ENCODE measurements around the gene FDCSP.
"Not testable (repeated sequence)": the region's sequence is repeated elsewhere in the genome, so short reads cannot be mapped to it uniquely, and the experiment has no call there.

Gene FDCSP

GRCh38 chr4:70225824-70226223, at the start of gene FDCSP:
Gene FDCSP (plus strand): TSS chr4:70226124. CDS start chr4:70231195, 5,071 bp downstream.
- no peak for DNase-seq (ENCODE audit: low read depth in 1 of 2, low spot score in 1 of 2)

- no peak for DNase-seq (ENCODE audit: low read depth in 1 of 2, low spot score in 1 of 2)
Measured at GRCh38 chr4:70177090-70177489, 48.8 kb upstream of the FDCSP start.

GRCh38 chr4:70178075-70178660, 47.8 kb upstream of the FDCSP start:
- no peak for DNase-seq (ENCODE audit: low read depth in 1 of 2, low spot score in 1 of 2)

GRCh38 chr4:70179811-70180210, 46.1 kb upstream of the FDCSP start:
- DNase-seq (ENCODE audit: low read depth in 1 of 2, low spot score in 1 of 2): no peak

GRCh38 chr4:70181864-70182263, 44.1 kb upstream of the FDCSP start:
- DNase-seq (ENCODE audit: low read depth in 1 of 2, low spot score in 1 of 2): no peak

- DNase-seq (ENCODE audit: low read depth in 1 of 2, low spot score in 1 of 2): no peak
Measured at GRCh38 chr4:70182517-70183167, 43.3 kb upstream of the FDCSP start.

- no peak for DNase-seq (ENCODE audit: low read depth in 1 of 2, low spot score in 1 of 2)
Measured at GRCh38 chr4:70183168-70183939, 42.6 kb upstream of the FDCSP start.

GRCh38 chr4:70183940-70184246, 42.0 kb upstream of the FDCSP start:
- no peak for DNase-seq (ENCODE audit: low read depth in 1 of 2, low spot score in 1 of 2)

GRCh38 chr4:70187216-70187615, 38.7 kb upstream of the FDCSP start:
- DNase-seq (ENCODE audit: low read depth in 1 of 2, low spot score in 1 of 2): no peak

GRCh38 chr4:70190579-70190978, 35.3 kb upstream of the FDCSP start:
- no peak for DNase-seq (ENCODE audit: low read depth in 1 of 2, low spot score in 1 of 2)

GRCh38 chr4:70191647-70192046, 34.3 kb upstream of the FDCSP start:
- no peak for DNase-seq (ENCODE audit: low read depth in 1 of 2, low spot score in 1 of 2)

- DNase-seq (ENCODE audit: low read depth in 1 of 2, low spot score in 1 of 2): no peak
Measured at GRCh38 chr4:70192895-70193294, 33.0 kb upstream of the FDCSP start.

GRCh38 chr4:70195425-70195824, 30.5 kb upstream of the FDCSP start, which contains the start of gene ODAM:
Gene ODAM (plus strand): TSS chr4:70195725. CDS start chr4:70196544, 819 bp downstream.
- DNase-seq (ENCODE audit: low read depth in 1 of 2, low spot score in 1 of 2): no peak

GRCh38 chr4:70196857-70197256, 29.1 kb upstream of the FDCSP start:
- DNase-seq (ENCODE audit: low read depth in 1 of 2, low spot score in 1 of 2): no peak

- no peak for DNase-seq (ENCODE audit: low read depth in 1 of 2, low spot score in 1 of 2)
Measured at GRCh38 chr4:70197842-70198241, 28.1 kb upstream of the FDCSP start.

- no peak for DNase-seq (ENCODE audit: low read depth in 1 of 2, low spot score in 1 of 2)
Measured at GRCh38 chr4:70203601-70204000, 22.3 kb upstream of the FDCSP start.

- DNase-seq (ENCODE audit: low read depth in 1 of 2, low spot score in 1 of 2): not testable (repeated sequence)
Measured at GRCh38 chr4:70212752-70213151, 13.2 kb upstream of the FDCSP start.

GRCh38 chr4:70216109-70216508, 9.8 kb upstream of the FDCSP start:
- not testable (repeated sequence) for DNase-seq (ENCODE audit: low read depth in 1 of 2, low spot score in 1 of 2)

- DNase-seq (ENCODE audit: low read depth in 1 of 2, low spot score in 1 of 2): not testable (repeated sequence)
Measured at GRCh38 chr4:70216550-70216949, 9.4 kb upstream of the FDCSP start.

GRCh38 chr4:70221389-70221788, 4.5 kb upstream of the FDCSP start:
- DNase-seq (ENCODE audit: low read depth in 1 of 2, low spot score in 1 of 2): not testable (repeated sequence)

GRCh38 chr4:70221818-70222217, 4.1 kb upstream of the FDCSP start:
- DNase-seq (ENCODE audit: low read depth in 1 of 2, low spot score in 1 of 2): not testable (repeated sequence)

- no peak for DNase-seq (ENCODE audit: low read depth in 1 of 2, low spot score in 1 of 2)
Measured at GRCh38 chr4:70236125-70236524, 10.2 kb downstream of the FDCSP start.
